GM12873 (cell line): ENCODE results near the gene CC2D2B.

Experiments used
- TF ChIP-seq, protein P1 (sequence below): IDR thresholded peaks from 2 replicates; pipeline ENCODE4 v1.5.1; 2012; ENCODE audit warnings: low read depth, mild to moderate bottlenecking, moderate library complexity, low read length, control low read depth; ENCODE audit not compliant: insufficient read depth; ENCODE audit errors: missing control alignments

CC2D2B gene

DNA sequence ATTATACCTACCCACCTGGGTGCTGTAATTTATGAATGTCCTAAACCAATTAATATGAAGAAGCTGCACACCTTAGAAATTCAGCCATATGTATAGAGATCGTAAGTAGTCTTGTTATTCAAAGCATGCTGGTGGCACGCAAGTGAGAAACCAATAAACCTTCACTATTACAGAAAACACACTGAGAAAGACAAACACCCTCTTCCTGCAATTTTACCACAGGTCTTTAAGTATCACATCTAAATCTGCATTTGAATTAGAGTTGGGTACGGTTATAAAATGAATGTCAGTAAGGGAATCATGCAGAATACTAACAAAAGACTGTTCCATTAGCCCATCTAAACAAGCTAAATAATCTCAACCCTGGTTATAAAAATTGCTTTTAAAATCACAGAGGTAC is 169.4 kb downstream of the CC2D2B start:
- TF ChIP-seq, protein P1, sequence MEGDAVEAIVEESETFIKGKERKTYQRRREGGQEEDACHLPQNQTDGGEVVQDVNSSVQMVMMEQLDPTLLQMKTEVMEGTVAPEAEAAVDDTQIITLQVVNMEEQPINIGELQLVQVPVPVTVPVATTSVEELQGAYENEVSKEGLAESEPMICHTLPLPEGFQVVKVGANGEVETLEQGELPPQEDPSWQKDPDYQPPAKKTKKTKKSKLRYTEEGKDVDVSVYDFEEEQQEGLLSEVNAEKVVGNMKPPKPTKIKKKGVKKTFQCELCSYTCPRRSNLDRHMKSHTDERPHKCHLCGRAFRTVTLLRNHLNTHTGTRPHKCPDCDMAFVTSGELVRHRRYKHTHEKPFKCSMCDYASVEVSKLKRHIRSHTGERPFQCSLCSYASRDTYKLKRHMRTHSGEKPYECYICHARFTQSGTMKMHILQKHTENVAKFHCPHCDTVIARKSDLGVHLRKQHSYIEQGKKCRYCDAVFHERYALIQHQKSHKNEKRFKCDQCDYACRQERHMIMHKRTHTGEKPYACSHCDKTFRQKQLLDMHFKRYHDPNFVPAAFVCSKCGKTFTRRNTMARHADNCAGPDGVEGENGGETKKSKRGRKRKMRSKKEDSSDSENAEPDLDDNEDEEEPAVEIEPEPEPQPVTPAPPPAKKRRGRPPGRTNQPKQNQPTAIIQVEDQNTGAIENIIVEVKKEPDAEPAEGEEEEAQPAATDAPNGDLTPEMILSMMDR = no peak

DNA sequence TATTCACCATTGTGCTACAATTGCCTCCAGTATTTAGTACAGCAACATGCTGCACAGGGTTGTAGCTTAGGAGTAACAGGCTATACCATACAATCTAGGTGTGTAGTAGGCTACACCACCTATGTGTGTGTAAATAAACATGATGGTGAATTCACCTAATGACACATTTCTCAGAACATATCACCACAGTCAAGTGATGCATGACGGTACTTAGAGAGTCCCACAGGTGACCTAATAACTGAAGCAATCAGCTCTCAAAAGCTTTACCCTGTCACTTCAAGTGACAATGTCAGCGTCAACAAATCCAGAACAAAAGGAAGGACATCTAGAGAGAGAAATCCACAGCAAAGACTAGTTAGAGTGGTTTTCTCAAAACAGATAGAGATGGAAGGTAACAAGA is 174.4 kb downstream of the CC2D2B start:
- TF ChIP-seq, protein P1 = no peak
